ENCODE measurements around the gene PCYT1A.
"Not testable (repeated sequence)": the region's sequence is repeated elsewhere in the genome, so short reads cannot be mapped to it uniquely, and the experiment has no call there.

Gene PCYT1A

DNA sequence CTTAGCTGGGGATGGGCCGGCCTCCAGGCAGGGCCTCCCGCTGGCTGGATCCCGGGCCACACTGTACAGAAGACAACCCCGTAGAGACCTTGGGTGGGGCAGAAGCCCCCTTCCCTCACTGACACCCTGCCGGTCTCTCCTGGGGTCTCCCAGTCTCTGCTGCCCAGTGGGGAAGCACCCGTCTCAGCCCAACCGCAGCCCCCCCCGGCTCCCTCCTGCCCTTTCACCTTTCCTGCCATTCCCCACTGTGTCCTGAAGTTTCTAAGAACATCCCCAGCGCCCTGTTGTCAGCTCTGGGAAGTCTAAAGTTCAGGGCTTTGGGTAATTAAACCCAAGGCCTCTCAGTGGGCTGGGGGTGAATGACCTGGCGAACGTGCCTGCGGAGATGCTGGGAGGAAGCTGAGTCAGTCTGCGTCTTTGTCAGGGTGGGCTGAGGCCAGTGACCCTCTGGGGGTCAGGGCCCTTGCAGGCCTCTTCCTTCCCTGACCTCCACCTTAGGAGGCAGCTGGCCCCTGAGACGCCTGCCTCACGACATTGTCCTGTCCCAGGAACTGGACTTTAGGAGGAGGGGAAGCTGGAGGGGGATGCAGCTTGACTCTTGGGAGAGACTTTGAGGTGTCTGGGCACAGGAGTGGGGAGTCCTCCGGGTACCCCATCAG lies 72.6 kb downstream of the PCYT1A start:
- DNase-seq (ENCODE audit: low read depth): no peak

DNA sequence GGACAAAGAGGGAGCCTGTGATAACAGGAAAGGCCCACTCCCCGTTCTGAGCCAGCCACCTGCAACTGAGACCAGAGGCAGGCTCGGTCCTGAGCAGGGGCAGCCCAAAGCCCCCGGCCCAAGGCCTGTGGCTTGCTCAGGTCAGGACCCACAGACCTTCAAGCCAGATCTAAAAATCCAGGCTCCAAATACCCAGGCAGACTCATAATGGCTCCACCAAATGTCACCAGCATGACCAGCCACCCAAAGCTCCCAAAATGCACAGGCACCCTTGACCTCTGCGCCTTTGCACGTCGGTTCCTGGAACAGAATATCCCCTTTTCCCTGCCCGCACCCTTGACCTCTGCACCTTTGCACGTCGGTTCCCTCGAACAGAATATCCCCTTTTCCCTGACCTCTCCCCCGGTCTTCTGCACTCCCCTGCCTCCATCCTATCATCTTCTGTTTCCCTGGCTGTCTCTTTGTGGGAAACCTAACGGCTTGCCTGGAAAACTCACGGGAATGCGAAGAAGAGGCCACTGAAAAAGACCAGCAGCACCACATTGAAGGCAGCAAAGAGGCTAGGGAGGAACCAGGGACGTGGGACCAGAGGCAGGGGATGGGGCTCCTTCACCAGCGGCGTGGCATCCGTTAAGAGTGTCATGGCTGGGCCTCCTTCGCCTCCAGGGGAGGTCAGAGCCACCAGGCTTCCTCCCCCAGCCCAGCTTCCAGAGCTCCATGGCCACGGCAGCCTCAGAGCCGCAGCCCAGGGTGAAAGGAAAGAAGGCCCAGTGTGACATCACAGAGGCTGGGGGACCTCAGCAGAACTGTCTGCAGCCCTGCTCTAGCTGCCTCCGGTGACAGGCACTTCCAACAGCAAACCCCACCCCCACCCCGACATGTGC lies 76.6 kb downstream of the PCYT1A start, which contains the start of gene ZDHHC19:
TSS of gene ZDHHC19 (minus strand) at position 728 of the 884 bp plus-strand sequence. CDS start at position 643, 85 bp downstream.
- no peak for DNase-seq (ENCODE audit: low read depth)

DNA sequence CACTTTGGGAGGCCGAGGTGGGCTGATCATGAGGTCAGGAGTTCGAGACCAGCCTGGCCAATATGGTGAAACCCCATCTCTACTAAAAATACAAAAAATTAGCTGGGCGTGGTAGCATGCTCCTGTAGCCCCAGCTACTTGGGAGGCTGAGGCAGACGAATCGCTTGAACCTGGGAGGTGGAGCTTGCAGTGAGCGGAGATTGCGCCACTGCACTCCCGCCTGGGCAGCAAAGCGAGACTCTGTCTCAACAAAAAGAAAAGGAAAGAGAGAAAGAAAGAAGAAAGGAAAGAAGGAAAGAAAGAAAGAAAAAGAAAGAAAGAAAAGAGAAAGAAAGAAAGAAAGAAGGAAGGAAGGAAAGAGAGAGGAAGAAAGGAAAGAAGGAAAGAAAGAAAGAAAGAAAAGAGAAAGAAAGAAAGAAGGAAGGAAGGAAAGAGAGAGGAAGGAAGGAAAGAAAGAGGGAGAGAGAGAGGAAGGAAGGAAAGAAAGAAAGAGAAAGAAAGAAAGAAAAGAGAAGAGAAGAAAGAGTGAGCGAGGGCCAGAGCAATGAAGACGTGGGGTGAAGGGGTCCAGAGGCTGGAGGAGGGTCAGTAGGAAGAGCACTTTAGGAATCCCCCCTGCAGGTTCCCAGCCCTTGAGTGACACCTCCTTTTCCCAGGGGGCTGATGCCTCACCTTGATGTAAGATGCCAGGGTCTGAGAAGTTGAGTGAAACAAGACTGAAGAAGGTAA lies 77.4 kb downstream of the PCYT1A start:
- not testable (repeated sequence) for DNase-seq (ENCODE audit: low read depth)

DNA sequence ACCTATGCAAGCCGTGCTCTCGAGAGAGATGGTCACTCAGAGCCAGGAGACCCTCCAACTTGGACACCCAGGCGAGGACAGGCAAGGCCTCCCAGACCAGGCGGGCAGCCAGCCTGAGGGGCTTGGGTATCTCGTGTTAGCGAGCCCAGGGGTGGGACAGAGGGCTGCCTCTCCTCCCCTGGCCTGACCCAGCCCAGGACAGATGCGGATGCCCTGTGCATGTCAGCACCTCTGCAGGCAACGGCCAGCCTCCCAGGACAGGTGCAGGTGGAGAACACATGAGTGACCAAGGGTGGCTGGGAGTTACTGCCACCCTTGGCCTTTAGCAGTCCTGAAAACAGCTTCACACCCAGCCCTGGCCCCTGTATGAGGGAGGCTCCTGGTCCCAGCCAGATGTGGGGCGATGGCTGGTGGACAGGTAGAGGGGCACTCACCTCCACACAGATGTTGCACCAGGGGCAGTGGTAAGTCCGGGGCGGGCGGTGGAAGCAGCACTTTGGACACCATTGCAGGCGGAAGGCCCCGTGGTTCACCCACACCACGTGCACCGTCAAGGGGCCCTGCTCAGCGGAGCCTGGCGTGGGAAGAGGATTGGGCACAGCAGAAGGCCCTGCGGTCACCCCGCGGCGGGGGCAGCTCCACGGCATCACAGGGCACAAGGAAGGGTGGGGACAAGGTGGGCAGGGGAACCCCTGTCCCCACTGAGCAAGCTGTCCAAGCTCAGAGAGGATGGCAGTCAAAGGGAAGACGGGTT lies 78.4 kb downstream of the PCYT1A start:
- DNase-seq (ENCODE audit: low read depth): no peak

DNA sequence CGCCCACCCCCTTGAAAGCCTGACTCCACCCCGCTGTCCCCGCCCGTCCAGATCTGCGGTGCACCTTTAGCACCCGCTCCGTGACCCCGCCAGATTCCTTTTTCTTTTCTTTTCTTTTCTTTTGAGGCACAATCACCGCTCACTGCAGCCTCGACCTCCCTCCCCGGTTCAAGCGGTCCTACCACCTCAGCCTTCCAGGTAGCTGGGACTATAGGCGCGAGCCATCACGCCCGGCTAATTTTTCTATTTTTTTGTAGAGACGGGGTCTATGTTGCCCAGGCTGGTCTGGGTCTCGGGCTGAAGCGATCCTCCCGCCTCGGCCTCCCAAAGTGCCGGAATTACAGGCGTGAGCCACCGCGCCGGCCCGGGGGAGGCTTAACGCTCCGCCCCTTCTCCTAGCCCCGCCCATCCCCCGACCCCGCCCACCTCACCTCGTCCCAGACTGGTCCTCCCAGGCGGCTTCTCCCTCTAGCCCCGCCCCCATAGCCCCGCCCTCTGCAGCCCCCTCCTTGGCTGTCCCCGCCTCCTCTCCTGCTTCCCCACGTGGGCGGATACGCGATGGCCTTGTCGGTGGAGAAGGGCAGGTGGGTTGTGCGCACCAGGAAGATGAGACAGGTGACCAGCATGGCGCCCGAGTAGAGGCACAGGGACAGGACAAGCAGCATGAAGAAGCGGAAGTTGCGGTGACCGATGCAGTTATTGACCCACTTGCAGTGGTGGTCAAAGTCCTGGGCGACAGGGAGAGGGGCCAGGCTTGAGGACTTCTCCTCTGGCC lies 79.5 kb downstream of the PCYT1A start:
- no peak for DNase-seq (ENCODE audit: low read depth)

DNA sequence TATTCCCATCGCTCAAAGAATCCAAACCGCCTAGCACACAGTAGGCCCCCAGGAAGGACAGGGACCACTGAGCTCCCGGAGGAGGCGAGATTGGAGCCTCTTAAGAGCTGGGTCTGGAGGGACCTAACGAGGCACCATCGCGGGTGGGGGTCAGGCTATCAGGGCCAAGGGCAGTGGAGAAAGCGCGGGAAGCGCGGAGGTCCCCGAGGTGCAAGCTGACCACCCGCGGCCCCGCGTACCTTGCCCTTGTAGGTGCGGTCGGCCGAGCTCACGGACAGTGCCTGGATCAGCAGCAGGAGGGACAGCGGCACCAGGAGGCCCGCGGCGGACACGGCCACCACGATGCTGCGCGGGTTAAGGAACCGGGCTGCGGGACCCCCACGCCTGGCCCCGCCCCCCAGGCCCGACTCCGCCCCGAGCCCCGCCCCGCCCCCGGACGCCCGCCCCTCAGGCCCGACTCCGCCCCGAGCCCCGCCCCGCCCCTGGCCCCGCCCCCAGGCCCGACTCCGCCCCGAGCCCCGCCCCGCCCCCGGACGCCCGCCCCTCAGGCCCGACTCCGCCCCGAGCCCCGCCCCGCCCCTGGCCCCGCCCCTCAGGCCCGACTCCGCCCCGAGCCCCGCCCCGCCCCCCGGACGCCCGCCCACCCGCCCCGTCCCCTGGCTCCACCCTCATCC lies 80.2 kb downstream of the PCYT1A start:
- DNase-seq (ENCODE audit: low read depth): no peak

DNA sequence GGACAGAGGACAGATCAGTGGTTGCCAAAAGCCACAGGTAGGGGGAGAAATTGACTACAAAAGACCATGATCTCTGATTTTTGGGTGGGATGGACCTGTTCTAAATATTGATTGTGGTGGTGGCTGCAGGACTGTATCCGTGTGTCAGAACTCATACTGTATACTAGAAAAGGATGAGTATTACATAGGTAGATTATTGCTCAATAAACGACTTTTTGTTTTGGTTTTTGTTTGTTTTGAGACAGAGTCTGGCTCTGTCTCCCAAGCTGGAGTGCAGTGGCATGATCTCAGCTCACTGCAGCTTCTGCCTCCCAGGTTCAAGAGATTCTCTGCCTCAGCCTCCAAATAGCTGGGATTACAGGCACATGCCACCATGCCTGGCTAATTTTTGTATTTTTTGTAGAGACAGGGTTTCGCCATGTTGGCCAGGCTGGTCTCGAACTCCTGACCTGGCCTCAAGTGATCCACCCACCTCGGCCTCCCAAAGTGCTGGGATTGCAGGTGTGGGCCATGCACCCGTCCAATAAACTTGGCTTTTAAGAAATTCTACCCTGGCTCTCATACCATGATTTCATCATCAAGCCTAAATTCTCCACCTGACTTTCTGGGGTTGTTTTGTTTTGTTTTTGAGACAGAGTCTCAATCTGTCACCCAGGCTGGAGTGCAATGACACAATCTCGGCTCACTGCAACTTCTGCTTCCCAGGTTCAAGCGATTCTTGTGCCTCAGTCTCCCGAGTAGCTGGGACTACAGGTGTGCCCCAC lies 81.9 kb downstream of the PCYT1A start:
- DNase-seq (ENCODE audit: low read depth): not testable (repeated sequence)

DNA sequence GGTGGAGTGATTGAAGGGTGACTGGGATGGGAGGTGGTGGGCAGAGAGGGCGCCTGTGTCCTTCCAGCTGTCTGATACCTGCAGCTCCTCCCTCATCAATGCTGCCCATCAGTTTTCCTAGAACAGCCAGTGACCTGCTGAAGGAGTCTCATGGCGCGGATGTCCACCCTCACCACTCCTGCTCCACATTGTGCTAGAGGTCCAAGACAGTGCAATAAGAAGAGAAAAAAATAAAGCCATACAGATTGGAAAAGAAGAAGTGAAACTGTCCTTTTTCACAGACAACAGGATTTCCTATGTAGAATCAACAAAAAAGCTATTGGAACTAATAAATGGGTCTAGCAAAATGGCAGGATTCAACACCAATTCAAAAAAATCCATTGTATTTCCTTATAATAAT lies 83.7 kb downstream of the PCYT1A start:
- no peak for DNase-seq (ENCODE audit: low read depth)

DNA sequence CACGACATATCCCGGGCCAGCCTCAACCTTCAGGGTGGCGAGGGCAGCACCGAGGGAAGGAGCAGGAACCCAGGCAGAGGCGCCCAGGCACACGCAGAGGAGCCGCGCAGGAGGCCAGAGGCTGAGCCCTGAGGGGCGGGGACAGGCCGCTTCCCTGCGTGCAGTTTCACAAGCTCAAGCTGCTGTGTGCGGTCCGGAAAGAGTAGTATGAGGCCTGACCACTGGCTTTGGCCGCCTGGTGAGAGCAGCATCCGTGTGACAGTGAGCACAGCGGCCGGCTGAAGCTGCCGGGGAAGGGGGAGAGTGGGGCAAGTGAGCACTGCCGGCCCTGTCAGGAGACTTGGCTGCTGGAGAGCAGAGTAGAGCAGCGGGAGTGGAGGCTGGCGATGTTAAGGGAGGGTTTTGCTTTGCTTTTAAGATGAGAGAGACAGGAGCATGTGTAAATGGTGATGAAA lies 85.0 kb downstream of the PCYT1A start:
- DNase-seq (ENCODE audit: low read depth): no peak

DNA sequence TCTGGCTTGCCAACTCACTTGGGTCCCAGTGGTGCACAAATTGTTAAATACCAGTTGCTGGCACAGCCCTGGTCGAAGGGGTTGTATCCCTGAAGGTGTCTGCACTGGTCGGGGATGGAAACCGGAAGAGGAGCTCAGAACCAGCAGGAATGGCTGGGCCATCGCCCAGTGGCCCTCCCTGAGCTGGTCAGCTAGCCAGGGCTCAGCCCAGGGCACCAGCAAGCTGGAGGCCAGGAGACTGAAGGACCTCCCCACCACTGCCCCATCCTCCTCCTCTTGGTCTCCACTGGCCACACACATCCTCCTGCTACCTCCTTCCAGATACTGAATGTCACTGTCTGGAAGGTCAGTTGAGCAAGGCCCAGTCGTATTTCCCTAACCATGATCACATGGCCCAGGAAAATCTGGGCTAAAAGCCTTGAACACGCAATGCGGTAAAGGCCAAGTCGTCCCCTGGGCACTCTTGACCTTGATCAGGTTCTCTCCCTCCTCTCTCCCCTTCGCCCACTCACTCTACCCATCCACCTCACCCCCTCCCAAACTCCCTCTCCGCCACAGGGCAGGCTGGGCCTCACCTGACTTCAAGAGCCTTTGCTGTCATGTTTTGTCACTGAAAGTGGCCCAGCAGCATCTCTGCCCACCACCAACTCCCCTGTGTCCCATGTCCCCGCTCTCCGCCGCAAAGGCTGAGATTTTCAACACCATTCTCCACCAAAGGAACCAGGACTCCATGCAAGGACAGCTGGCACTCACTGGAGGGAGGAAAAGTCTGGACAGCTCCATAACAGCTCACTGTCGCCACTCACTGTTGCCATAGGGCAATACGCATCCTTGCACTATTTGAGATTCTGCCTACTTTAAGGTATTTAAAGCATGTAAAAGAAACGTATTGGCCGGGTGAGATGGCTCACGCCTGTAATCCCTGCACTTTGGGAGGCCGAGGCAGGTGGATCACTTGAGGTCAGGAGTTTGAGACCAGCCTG lies 88.5 kb downstream of the PCYT1A start:
- no peak for DNase-seq (ENCODE audit: low read depth)

DNA sequence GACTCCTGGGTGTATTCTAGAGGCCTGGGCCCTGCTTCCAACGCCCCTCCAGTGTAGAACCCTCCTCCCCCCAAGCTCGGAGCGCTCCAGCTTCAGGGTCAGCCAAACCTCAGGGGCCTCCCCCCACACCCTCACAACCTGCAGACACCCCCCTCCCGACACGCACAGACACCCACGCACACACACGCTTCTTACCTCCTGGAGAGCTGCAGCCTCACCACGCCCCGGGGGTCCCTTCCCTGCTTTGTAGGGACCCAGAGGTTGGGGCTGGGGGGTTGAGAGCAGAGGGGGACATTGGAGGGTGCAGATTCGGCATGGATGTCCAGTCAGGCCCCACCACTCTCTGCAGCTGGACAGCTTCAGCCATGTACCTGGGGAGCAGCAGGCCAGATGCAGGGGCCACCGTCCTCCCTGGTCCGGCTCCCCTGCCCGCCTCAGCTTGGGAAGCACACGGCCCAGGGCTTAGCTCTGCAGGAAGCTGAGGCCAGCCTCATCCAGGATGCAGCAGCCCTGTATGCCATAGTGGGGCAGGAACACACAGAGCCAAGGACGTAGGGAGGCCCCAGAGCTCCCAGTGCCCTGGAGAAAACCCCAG lies 89.3 kb downstream of the PCYT1A start:
- no peak for DNase-seq (ENCODE audit: low read depth)

DNA sequence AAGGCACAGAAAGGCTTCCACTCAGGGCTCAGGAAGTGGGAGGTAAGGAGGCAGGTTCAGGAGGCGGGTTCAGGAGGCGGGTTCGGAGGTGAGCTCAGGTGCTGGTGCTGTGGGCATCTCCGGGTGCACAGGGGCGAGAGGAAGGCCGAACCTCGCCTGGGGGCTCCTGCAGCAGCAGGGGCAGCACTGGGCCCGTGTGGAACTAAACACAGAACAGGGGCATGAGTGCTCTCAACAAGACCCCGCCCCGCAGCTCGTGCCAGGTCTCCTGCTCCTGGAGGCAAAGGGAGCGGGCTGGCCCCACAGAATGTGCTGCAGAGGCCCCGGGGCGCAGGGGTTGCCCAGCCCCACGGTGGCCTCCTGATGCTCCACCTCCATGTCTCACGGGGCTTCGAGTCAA lies 90.0 kb downstream of the PCYT1A start:
- no peak for DNase-seq (ENCODE audit: low read depth)

DNA sequence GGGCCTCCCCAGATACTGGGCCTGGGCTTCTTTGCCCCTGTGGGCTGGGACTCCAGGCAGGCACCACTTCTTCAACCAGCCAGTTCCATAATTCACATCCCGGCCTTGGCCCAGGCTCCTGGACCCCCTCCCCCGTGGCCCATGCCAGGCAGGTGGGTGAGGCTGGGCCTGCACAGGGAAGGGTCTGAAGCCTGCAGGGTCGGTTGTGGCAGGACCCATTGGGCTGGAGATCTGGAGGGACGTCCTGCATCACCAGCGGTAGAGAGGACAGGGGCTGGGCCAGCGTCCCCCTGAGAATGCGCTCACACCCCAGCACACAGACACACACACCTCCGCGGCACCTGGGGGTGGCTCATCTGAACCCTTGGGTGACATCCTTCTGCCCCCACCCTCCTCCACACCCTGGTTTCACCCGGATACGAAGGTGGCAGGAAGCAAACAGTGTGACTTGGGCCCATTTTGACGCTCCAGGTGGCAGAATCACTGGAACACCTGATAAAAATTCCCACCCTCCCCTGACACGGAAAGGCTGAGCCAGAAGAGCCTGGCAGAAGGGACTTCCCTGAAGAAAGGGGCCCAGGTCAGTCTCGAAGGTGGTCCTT lies 91.8 kb downstream of the PCYT1A start:
- no peak for DNase-seq (ENCODE audit: low read depth)

DNA sequence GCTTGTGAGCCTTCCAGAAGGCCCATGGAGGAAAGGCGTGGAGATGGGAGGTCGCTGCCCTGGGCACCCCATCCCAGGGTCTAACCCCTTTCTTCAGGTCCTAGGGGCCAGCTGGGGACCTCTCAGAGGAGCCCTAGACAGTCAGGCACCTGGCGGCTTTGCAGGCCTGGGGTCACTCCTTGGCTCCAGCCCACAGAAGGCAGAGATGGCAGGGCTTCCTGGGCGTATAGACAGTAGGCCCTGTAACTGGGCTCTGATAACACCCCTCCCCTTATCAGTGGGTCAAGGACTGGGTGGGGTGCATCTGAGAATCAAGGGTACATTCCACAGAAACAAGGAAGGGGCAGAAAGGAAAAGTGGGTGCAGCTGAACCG lies 93.0 kb downstream of the PCYT1A start:
- no peak for DNase-seq (ENCODE audit: low read depth)

DNA sequence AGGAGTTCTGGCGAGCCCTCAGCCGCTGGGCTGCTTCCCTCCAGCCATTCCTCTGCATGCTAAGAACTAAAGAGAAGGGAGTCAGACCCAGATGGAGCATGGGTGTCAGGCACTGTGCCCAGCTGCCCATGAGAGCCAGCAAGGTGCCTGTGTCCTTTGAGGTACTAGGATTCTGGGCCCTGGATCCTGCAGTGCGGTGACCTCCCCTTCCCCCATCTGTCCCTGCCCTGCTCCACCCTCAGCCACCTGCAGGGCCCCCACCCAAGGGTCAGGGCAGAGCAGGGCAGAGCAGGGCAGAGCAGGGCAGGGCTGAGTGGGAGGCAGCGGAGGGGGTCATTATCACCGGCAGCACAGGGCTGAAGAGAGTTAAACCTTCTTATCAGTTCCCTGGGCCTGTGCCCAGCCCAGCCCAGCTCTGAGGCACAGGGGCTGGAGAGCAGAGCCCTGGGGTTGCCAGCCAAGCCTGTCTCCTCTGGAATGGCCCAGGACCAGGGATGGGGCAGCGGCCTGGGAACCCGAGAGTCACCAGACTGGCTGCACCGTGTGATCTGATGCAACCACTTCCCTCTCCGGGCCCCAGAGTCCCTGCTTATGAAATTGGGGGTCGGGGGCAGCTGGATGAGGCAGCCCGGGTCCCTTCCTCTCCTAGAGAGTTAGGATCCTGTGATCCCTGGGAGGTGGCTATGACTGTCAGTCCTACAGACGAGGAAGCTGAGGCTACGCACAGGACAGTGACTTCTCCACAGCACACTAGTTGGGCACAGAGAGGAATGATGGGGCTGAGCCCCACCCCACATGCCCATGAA lies 93.6 kb downstream of the PCYT1A start:
- no peak for DNase-seq (ENCODE audit: low read depth)

DNA sequence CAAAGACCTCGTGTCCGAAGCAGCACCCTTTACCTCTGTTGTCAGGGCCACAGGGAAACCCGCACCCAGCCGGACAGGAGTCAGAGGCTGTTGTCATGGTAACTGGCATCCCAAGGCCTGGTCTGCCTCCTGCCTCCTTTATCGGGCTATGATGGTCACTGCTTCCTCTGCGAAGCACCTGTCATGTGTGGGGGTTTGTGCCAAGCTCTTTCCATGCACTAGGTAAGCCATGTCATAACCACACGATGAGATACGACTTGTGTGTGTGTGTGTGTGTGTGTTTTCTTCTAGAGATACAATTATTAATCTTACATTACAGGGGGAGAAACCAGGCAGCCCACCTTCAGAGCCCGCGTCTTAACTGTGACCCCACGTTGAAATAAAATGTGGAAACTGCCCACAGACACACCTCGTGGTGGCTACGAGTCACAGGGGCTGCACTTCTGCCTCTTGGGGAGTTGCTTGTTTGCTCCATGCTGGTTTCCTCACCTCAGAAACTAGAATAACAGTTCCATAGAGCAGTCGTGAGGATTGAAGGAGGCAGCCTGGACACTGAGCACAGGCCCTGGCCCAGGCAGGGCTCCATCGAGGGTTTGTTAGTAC lies 94.3 kb downstream of the PCYT1A start:
- DNase-seq (ENCODE audit: low read depth): no peak
